Glomerular visceral epithelial cell (primary cell): ENCODE data around the gene CLEC3B.
A peak's percentile ranks its signal among the peaks of the same experiment; 100 is the strongest.
"Not testable (repeated sequence)": the region's sequence is repeated elsewhere in the genome, so short reads cannot be mapped to it uniquely, and the experiment has no call there.

Experiments used
- DNase-seq: peaks from one replicate; pipeline ENCODE4 v3.0.0-alpha.2; 2016; ENCODE audit errors: extremely low spot score

Gene CLEC3B

GRCh38 chr3:45066109-45066801, 40.2 kb downstream of the CLEC3B start:
- peak; percentile 38 for DNase-seq

DNA sequence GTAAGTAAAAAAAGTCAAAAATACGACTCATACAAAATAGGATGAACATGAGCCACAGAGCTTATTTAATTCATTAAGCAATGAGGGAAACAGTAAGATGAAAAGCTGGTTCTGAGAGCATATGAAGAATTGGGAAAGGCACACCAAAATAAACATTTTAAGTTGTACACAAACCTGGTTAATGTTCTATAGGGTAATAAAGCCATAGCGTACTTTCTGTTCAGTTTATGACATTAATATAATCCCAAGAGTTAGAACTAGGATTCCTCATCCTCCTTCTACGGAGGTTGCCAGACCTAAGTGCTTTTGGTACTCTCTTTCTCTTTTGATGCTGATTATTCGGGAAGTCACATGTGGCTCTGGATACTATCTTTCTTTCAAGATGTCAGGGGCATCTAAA, 41.4 kb downstream of the CLEC3B start:
- no peak for DNase-seq

DNA sequence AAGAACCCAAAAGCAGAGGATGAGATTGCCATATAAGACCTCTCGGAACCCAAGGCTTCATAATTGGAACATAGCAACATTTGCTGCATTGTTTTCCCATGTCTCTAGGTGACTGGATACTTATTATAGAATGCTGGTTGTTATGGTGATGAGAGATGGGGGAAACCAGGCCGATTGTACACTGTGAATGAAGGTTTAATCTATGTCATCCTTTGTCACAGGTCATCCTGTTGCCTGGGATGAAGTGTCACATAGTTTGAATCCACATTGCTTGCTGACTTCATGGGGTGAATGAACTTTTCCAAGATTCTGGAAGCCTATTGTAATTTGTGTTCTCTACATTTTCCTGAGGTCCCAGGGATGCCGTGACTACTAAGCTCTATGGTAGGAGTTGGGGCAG, 41.8 kb downstream of the CLEC3B start:
- no peak for DNase-seq

- DNase-seq, result no peak
Observed at GRCh38 chr3:45071075-45071474, 45.0 kb downstream of the CLEC3B start.

GRCh38 chr3:45075821-45076625, 49.9 kb downstream of the CLEC3B start:
- no peak for DNase-seq

DNA sequence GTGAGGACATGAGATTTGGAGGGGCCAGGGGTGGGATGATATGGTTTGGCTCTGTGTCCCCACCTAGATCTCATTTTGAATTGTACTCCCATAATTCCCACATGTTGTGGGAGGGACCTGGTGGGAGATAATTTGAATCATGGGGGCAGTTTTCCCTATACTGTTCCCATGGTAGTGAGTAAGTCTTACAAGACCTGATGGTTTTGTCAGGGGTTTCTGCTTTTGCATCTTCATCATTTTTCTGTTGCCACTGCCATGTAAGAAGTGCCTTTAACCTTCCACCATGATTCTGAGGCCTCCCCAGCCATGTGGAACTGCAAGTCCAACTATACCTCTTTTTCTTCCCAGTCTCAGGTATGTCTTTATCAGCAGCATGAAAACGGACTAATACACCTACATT, 52.2 kb downstream of the CLEC3B start:
- not testable (repeated sequence) for DNase-seq

- no peak for DNase-seq
Observed at GRCh38 chr3:45078910-45079522, 52.9 kb downstream of the CLEC3B start.

DNA sequence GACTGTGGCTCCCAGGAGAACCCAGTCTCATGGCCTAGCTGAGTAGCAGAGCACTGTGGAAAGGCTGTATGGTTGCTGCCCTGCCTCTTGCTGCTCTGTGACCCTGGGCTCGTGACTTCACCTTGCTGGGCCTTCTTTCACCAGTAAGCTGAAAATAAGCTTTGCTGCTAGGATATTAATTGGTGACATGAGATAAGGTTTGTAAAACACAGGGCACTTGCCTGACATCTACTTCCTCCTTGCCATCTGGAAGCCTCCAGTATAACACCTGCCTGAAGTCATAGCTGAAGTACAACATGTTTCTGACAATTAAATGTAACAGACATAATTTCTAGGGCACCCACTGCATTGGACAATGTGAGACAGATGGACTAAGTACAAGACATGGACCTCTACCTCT, 53.6 kb downstream of the CLEC3B start:
- DNase-seq, result no peak

DNA sequence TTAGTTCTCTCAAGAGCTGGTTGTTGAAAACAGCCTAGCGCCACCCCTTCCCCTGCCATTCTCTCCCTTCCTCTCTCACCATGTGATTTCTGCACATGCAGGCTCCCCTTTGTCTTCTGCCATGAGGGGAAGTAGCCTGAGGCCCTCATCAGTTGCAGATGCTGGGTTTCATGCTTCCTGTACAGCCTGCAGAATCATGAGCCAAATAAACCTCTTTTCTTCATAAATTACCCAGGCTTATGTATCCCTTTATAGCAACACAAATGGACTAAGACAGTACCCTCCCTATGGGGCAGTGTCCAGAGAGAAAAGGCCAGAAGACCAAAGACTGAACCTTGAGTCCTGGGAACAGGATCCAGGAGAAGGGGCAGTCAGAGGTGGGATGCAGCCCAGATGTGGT, 54.7 kb downstream of the CLEC3B start:
- DNase-seq, result no peak

GRCh38 chr3:45081506-45082141, 55.5 kb downstream of the CLEC3B start:
- no peak for DNase-seq

DNA sequence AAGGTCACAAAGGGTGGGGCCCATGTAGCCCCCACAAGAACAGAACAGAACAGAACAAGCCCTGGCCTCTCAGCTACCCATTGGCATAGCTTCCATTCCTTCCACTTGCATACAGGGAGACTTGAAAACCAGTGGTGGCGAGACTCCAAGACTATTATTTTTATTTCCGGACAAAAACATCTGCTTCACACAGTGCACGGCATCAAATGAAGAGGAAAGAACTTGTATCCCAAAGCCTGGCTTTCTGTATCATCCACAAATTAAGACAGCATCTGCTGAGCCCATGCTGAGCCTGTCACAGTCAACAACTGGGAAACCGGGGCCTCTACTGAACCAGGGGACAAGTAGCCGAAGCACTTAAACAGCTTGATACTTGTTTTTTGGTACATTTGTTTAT, 56.0 kb downstream of the CLEC3B start:
- no peak for DNase-seq

DNA sequence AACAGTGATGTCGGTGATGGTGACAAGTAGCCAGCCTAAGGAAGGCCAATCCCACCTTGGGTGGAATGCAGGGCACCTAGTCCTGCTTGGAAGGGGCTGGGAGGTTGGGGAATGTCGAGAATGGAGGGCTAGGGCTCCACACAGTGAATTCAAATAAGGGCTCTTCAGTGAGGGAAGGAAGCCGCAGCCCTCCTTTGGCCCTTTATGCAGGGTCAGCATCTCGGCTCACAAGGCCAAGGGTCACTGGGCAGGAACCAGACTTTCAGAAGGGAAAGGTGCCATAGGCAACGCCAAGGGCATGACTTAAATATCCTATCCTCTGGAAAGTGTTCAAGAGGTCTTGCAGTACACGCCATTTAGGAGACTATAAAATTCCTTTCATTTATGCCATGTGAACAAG, 56.9 kb downstream of the CLEC3B start:
- no peak for DNase-seq

- no peak for DNase-seq
Observed at GRCh38 chr3:45084361-45084760, 58.3 kb downstream of the CLEC3B start.

DNA sequence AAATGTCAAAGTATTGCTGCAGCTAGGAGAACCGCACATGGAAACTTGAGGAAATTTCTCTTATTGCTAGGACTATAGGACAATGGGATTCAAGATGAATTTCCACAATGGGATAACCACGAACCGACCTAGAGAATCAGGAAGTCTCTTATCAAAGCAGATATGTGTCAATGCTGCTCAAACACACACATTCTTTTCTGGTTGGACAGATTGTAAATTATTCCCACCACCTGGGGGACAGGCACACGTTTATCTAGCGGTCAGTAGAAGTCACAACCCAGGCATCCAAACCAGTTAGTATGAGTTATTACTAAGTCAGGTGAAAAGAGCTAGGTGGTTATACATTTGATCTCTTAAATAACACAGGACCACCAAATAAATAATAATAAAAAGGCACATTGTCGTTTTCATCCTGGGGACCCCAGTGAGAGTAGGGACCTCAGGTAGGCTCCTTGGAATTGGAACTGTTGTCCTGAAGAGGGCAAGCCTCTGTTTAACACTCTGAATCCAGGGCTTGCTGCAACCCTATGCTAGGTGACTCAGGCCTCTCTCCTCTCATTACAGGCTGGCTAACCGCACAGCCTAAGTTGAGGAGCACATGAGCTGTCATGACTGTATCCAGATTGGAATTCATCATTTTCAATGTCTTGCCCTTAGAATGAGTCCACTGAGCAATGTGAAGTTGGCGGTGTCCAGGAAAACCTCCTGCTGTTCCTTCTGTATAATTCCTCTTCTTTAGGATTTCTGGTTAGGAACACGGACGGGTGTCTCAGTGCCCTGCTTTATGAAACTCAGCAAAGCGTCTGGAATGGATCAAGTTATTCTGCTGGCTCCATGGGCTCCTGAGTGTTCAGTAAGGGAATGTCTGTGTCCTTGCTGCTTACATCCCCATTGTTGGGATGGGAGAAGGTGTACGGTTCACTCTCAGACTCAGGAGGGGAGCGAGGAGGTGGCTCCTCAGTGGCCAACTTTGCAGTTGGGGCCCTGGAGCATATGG, 59.0 kb downstream of the CLEC3B start:
- peak; percentile 88 for DNase-seq
